D721Med (cell line): Measurements from ENCODE around the gene PRMT3.

Experiments used
- DNase-seq: peaks from one replicate; pipeline ENCODE4 v3.0.0; 2011; ENCODE audit warnings: low spot score; ENCODE audit not compliant: insufficient read length
- FAIRE-seq: peaks from 2 replicates; lab custom pipeline; 2011; peaks lifted over from hg19 to GRCh38; lab: Jason Lieb, UNC
- TF ChIP-seq, protein P1 (sequence below): IDR thresholded peaks from 2 replicates; pipeline ENCODE4 v1.5.1; 2012; ENCODE audit warnings: mild to moderate bottlenecking, control low read depth; ENCODE audit not compliant: insufficient read depth; ENCODE audit errors: missing control alignments

The PRMT3 gene

DNA sequence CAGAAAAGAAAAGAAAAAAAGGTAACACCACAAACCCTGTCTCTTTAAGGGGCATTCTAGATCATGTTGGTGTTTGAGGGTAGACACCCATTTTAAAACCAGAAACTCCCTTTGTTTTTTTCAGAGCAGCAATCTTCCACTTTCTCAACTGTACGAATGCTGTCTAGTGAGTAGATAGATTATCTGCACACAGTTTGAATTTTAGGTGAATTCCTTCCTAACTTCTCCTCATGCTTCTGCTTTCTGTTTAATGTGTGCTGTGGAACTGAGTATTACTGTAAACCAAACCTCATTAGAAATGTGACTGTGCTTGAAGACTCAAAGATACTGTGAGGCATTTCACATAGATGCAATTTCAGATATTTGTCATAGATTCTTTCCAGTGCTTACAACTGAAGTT lies 102.4 kb downstream of the PRMT3 start:
- TF ChIP-seq, protein P1, sequence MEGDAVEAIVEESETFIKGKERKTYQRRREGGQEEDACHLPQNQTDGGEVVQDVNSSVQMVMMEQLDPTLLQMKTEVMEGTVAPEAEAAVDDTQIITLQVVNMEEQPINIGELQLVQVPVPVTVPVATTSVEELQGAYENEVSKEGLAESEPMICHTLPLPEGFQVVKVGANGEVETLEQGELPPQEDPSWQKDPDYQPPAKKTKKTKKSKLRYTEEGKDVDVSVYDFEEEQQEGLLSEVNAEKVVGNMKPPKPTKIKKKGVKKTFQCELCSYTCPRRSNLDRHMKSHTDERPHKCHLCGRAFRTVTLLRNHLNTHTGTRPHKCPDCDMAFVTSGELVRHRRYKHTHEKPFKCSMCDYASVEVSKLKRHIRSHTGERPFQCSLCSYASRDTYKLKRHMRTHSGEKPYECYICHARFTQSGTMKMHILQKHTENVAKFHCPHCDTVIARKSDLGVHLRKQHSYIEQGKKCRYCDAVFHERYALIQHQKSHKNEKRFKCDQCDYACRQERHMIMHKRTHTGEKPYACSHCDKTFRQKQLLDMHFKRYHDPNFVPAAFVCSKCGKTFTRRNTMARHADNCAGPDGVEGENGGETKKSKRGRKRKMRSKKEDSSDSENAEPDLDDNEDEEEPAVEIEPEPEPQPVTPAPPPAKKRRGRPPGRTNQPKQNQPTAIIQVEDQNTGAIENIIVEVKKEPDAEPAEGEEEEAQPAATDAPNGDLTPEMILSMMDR = no peak
- FAIRE-seq (peak; percentile 56), DNase-seq (no peak)

DNA sequence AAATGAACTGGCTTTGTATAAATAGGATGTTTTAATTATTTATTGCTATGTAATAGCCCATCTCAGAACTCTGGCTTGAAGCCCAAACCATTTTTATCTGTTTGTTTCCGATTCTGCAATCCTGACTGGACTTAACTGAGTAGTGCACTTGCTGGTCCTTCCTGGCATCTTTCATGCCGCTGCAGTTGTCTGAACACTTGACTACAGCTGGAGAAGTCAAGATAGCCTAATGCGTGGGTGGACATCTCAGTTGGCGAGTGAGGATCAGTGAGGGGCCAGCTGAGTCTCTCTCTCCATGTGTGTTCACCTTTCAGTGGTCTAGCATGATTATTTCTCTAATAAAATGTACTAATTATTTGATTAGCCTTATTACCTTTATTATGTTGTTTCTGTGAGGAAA lies 105.8 kb downstream of the PRMT3 start:
- DNase-seq (no peak), FAIRE-seq (no peak)
- TF ChIP-seq, protein P1 = no peak

- TF ChIP-seq, protein P1 = no peak
- DNase-seq = no peak
- FAIRE-seq = peak; percentile 6
Measured at GRCh38 chr11:20497124-20497792, 109.7 kb downstream of the PRMT3 start.

GRCh38 chr11:20501252-20501651 lies 113.7 kb downstream of the PRMT3 start:
- FAIRE-seq (no peak), DNase-seq (no peak)
- TF ChIP-seq, protein P1 = no peak

- TF ChIP-seq, protein P1 = no peak
- DNase-seq (no peak), FAIRE-seq (no peak)
Measured at GRCh38 chr11:20501971-20502370, 114.5 kb downstream of the PRMT3 start.

- no peak for DNase-seq
- TF ChIP-seq, protein P1 = no peak
- FAIRE-seq = no peak
Measured at GRCh38 chr11:20511982-20512381, 124.5 kb downstream of the PRMT3 start.

DNA sequence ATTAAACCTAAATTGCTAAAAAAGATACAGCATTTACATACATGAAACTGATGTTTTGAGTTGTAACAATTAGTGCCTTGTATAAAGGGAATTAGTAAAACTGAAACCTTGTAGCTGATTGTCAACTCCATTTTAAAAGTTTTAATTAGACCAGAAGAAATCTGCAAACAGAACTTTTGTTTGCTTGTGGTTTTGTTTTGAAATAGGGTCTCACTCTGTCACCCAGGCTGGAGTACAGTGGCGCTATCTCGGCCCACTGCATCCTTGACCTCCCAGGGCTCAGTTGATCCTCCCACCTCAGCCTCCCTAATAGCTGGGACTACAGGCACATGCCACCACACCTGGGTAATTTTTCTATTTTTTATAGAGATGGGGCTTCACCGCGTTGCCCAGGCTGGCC lies 125.4 kb downstream of the PRMT3 start:
- TF ChIP-seq, protein P1 = no peak
- no peak for DNase-seq
- no peak for FAIRE-seq
